22Rv1 (cell line): ENCODE data around the gene SKIC8.

Experiments used
- H3K27ac ChIP-seq: fragments of 450-650 bp; 2 replicates; pipeline ENCODE4 v1.5.1; 2017
- CTCF ChIP-seq: fragments of 450-650 bp; IDR thresholded peaks from 2 replicates; pipeline ENCODE4 v1.5.1; 2017; ENCODE audit warnings: mild to moderate bottlenecking
- ZFX ChIP-seq: fragments of 450-650 bp; IDR thresholded peaks from 2 replicates; pipeline ENCODE4 v1.6.1; 2017; ENCODE audit warnings: antibody characterized with exemption, borderline replicate concordance

The SKIC8 gene

GRCh38 chr15:78340231-78341056, 41.0 kb upstream of the SKIC8 start, which contains the start of gene CRABP1:
CRABP1 (plus strand) TSS chr15:78340353; CDS start chr15:78340429, 76 bp downstream.
- no peak for TF ChIP-seq CTCF
- TF ChIP-seq ZFX: no peak

GRCh38 chr15:78339559-78339958, 40.1 kb upstream of the SKIC8 start:
- H3K27ac ChIP-seq: no peak overlapping the region
- TF ChIP-seq ZFX (no peak), CTCF (no peak)

More at GRCh38 chr15:78340231-78341056, 41.0 kb upstream of the SKIC8 start, which contains the start of gene CRABP1:
- no peak within 1 kb of the TSS for H3K27ac ChIP-seq

- H3K27ac ChIP-seq: no peak overlapping the region
- no peak for TF ChIP-seq CTCF
Measured at GRCh38 chr15:78338781-78339180, 39.4 kb upstream of the SKIC8 start.

- H3K27ac ChIP-seq: no peak overlapping the region
- TF ChIP-seq CTCF (no peak), ZFX (no peak)
Measured at GRCh38 chr15:78335985-78336384, 36.6 kb upstream of the SKIC8 start.

GRCh38 chr15:78334845-78335244, 35.4 kb upstream of the SKIC8 start:
- no peak for TF ChIP-seq CTCF
- no peak for TF ChIP-seq ZFX
- H3K27ac ChIP-seq: no peak overlapping the region

GRCh38 chr15:78329625-78330024, 30.2 kb upstream of the SKIC8 start:
- TF ChIP-seq CTCF (no peak), ZFX (no peak)
- H3K27ac ChIP-seq: no peak overlapping the region

GRCh38 chr15:78327466-78327865, 28.1 kb upstream of the SKIC8 start:
- TF ChIP-seq CTCF (no peak), ZFX (no peak)
- no peak overlapping the region for H3K27ac ChIP-seq
